Kidney (tissue), 14 donors: ENCODE data around the gene ANKEF1. TPM values are rescaled to one million over a fixed set of nuclear protein-coding genes. Genes with fewer than 3 reads are reported as not detected.

Experiments used
- DNase-seq, 5 donors: peaks; one replicate each; pipeline ENCODE4 v3.0.0-alpha.2; 2013 to 2020
- FAIRE-seq: peaks from 2 replicates; lab custom pipeline; 2012; peaks lifted over from hg19 to GRCh38; lab: Jason Lieb, UNC
- H3K27ac ChIP-seq, 2 donors: one replicate each; pipeline ENCODE4 v1.7.0; 2013; ENCODE audit warnings: low read depth in 2 of 2, low read length in 2 of 2, inconsistent platforms in 1 of 2
- H3K27me3 ChIP-seq: one replicate; pipeline ENCODE4 v1.7.1; 2013; ENCODE audit warnings: low read length, inconsistent platforms; ENCODE audit not compliant: control insufficient read depth, insufficient read depth
- H3K36me3 ChIP-seq, 3 donors: one replicate each; pipeline versions ENCODE4 v1.7.0 to v1.7.1; 2013; ENCODE audit warnings: low read length in 3 of 3, control low read depth in 1 of 3, inconsistent platforms in 1 of 3; ENCODE audit not compliant: insufficient read depth in 3 of 3, control insufficient read depth in 2 of 3
- H3K4me1 ChIP-seq, 3 donors: one replicate each; pipeline versions ENCODE4 v1.7.0 to v1.7.1; 2013; ENCODE audit warnings: low read length in 3 of 3, inconsistent platforms in 1 of 3, low read depth in 1 of 3; ENCODE audit not compliant: control insufficient read depth in 2 of 3, insufficient read depth in 2 of 3
- H3K4me3 ChIP-seq, 3 donors: one replicate each; pipeline versions ENCODE4 v1.7.0 to v1.8.1; 2013; ENCODE audit warnings: low read length in 3 of 3, control low read depth in 1 of 3, inconsistent platforms in 1 of 3
- H3K9ac ChIP-seq, 3 donors: one replicate each; pipeline versions ENCODE4 v1.7.0 to v1.7.1; 2013; ENCODE audit warnings: low read length in 3 of 3, control low read depth in 1 of 3, inconsistent platforms in 1 of 3
- H3K9me3 ChIP-seq, 3 donors: one replicate each; pipeline versions ENCODE4 v1.7.0 to v1.7.1; 2013; ENCODE audit warnings: low read length in 3 of 3, control low read depth in 1 of 3, inconsistent platforms in 1 of 3; ENCODE audit not compliant: control insufficient read depth in 2 of 3, insufficient read depth in 1 of 3
- CTCF ChIP-seq: IDR thresholded peaks from 3 replicates; pipeline ENCODE4 v1.5.1; 2012; ENCODE audit warnings: mild to moderate bottlenecking, moderate library complexity, borderline replicate concordance; ENCODE audit not compliant: insufficient read depth; ENCODE audit errors: extremely low read depth
- intact Hi-C: fragments of 100-400 bp; cut with DNase I; formaldehyde crosslinking; loops from one replicate; pipeline ENCODE4 v1.11.1; 2022
- polyA plus RNA-seq: library from polyadenylated mRNA; stranded (reverse); fragments of 350-450 nt; fragmentation: Illumina TruSeq; extraction: RNeasy Lipid Tissue Mini Kit (QIAGEN cat#74804); gene quantifications from one replicate; pipeline ENCODE4 v1.2.3, GENCODE V29; 2014; ENCODE audit warnings: low read depth, low replicate concordance; ENCODE audit not compliant: insufficient read depth
- total RNA-seq: library from RNA; stranded (reverse); fragmentation: NEBNext Ultra II Directional; extraction: Animal tissue kit (Norgen Biotek cat#: 25700); gene quantifications from one replicate; pipeline ENCODE4 v1.2.1, GENCODE V29; 2021
- donor health status: control.
- donor health status: control.
- donor health status: control.
- donor health status: control.
- donor health status: control.
- donor health status: DM: yes; HTN: yes; CAD: no.
- donor health status: Normal renal cell carcinoma (clear cell type).

ANKEF1 gene
- total and polyA plus RNA-seq, 2 donors from 2014 or later = 1.9 to 6.6 TPM

GRCh38 chr20:10076126-10077080 lies 41.6 kb downstream of the ANKEF1 start:
- no peaks in the 10 kb centered on the region for H3K9me3 ChIP-seq
- no peaks in the 10 kb centered on the region for H3K4me1 ChIP-seq
- no peak overlapping the region for H3K9ac ChIP-seq
- no peak for FAIRE-seq
- no peaks in the 10 kb centered on the region for H3K27me3 ChIP-seq
- no peak for TF ChIP-seq CTCF
- no peak overlapping the region for H3K27ac ChIP-seq
- no peaks in the 10 kb centered on the region for H3K36me3 ChIP-seq
- peak in 2 of 5 donors; percentile 25 to 50 for DNase-seq
- H3K4me3 ChIP-seq = no peak overlapping the region
- intact Hi-C loops = no loop called here

GRCh38 chr20:10077081-10077471 lies 42.3 kb downstream of the ANKEF1 start:
- no peak overlapping the region for H3K4me3 ChIP-seq
- H3K27ac ChIP-seq = no peak overlapping the region
- no peak for TF ChIP-seq CTCF
- no peaks in the 10 kb centered on the region for H3K36me3 ChIP-seq
- no peaks in the 10 kb centered on the region for H3K9me3 ChIP-seq
- DNase-seq = no peak
- intact Hi-C loops = no loop called here
- no peaks in the 10 kb centered on the region for H3K4me1 ChIP-seq
- no peaks in the 10 kb centered on the region for H3K27me3 ChIP-seq
- FAIRE-seq = no peak
- H3K9ac ChIP-seq = no peak overlapping the region

- no peak for DNase-seq
- Histone ChIP-seq H3K27ac (no peak overlapping the region), H3K9ac (no peak overlapping the region), H3K4me1 (no peaks in the 10 kb centered on the region), H3K4me3 (no peak overlapping the region), H3K36me3 (no peaks in the 10 kb centered on the region), H3K9me3 (no peaks in the 10 kb centered on the region), H3K27me3 (no peaks in the 10 kb centered on the region)
- intact Hi-C loops = no loop called here
- FAIRE-seq = no peak
- no peak for TF ChIP-seq CTCF
Observed at GRCh38 chr20:10077886-10078285, 43.1 kb downstream of the ANKEF1 start.
